Fibroblast of lung (primary cell): ENCODE data around the gene AKT1. TPM values are rescaled to one million over a fixed set of nuclear protein-coding genes. Genes with fewer than 3 reads are reported as not detected.

Experiments used
- DNase-seq, 2 donors: peaks; one replicate each; pipeline versions ENCODE4 v3.0.0 to v3.0.0-alpha.2; 2010; ENCODE audit warnings: low read depth in 2 of 2
- H2AFZ ChIP-seq: 2 replicates; pipeline ENCODE4 v1.5.1; 2012; ENCODE audit warnings: low read length, control low read depth, inconsistent platforms
- H3K27ac ChIP-seq: 2 replicates; pipeline ENCODE4 v1.5.1; 2011; ENCODE audit warnings: low read length, control low read depth; ENCODE audit not compliant: insufficient read depth
- H3K27me3 ChIP-seq: 2 replicates; pipeline ENCODE4 v1.5.1; 2011; ENCODE audit warnings: mild to moderate bottlenecking, low read length; ENCODE audit not compliant: control insufficient read depth, insufficient read depth
- H3K36me3 ChIP-seq: 2 replicates; pipeline ENCODE4 v1.5.1; 2011; ENCODE audit warnings: low read length; ENCODE audit not compliant: control insufficient read depth, insufficient read depth
- H3K4me1 ChIP-seq: 2 replicates; pipeline ENCODE4 v1.5.1; 2011; ENCODE audit warnings: low read length; ENCODE audit not compliant: control insufficient read depth, insufficient read depth; ENCODE audit errors: extremely low read depth
- H3K4me2 ChIP-seq: 2 replicates; pipeline ENCODE4 v1.5.1; 2011; ENCODE audit warnings: low read length, control low read depth; ENCODE audit not compliant: insufficient read depth; ENCODE audit errors: extremely low read depth
- H3K4me3 ChIP-seq, 4 experiments: fragments of 200-600 bp in 1 of 4; sonication (generic) in 1 of 4; replicated peaks in 1 of 4; 2 replicates each; pipeline ENCODE4 v1.5.1; 2011 to 2016; ENCODE audit warnings: low read length in 4 of 4, low read depth in 3 of 4, mild to moderate bottlenecking in 3 of 4, control low read depth in 2 of 4, inconsistent platforms in 1 of 4, mixed read lengths in 1 of 4; ENCODE audit not compliant: insufficient read depth in 1 of 4; ENCODE audit errors: control extremely low read depth in 1 of 4
- H3K79me2 ChIP-seq: 2 replicates; pipeline ENCODE4 v1.5.1; 2012; ENCODE audit warnings: mild to moderate bottlenecking, low read length, inconsistent platforms; ENCODE audit not compliant: control insufficient read depth, insufficient read depth
- H3K9ac ChIP-seq: 2 replicates; pipeline ENCODE4 v1.5.1; 2011; ENCODE audit warnings: mild to moderate bottlenecking, low read length, control low read depth; ENCODE audit not compliant: insufficient read depth
- H3K9me3 ChIP-seq: 2 replicates; pipeline ENCODE4 v1.5.1; 2012; ENCODE audit warnings: low read depth, low read length; ENCODE audit not compliant: control insufficient read depth, insufficient read depth
- H4K20me1 ChIP-seq: 2 replicates; pipeline ENCODE4 v1.5.1; 2011; ENCODE audit warnings: low read length; ENCODE audit not compliant: control insufficient read depth, insufficient read depth; ENCODE audit errors: extremely low read depth
- EZH2 ChIP-seq: IDR thresholded peaks from 2 replicates; pipeline ENCODE4 v1.5.1; 2012; ENCODE audit warnings: low read length, control low read depth, mild to moderate bottlenecking; ENCODE audit errors: missing control alignments
- polyA plus RNA-seq, 2 donors: library from polyadenylated mRNA; depleted of rRNA in 1 of 2; stranded (reverse) in 1 of 2; unstranded in 1 of 2; fragments of >200 nt; gene quantifications; 2 replicates each; pipeline ENCODE4 v1.2.1, GENCODE V29; 2011 to 2012; ENCODE audit warnings: missing spikeins in 1 of 2
- total RNA-seq: library from RNA; depleted of rRNA; stranded (reverse); fragments of >200 nt; gene quantifications from 2 replicates; pipeline ENCODE4 v1.2.1, GENCODE V29; 2014
- TF ChIP-seq, protein P1 (sequence below), 2 donors: IDR thresholded peaks in 1 of 2; conservative IDR thresholded peaks in 1 of 2; 1 replicate in 1 of 2; 2 replicates in 1 of 2; pipeline ENCODE4 v1.5.1; 2011 to 2012; ENCODE audit warnings: low read length in 2 of 2, control low read depth in 1 of 2, inconsistent platforms in 1 of 2, low read depth in 1 of 2, mild to moderate bottlenecking in 1 of 2

Gene AKT1
- total and polyA plus RNA-seq, 2 donors (not counting 1 experiment from before 2014, with no cell fraction given) = 83.2 to 127 TPM

DNA sequence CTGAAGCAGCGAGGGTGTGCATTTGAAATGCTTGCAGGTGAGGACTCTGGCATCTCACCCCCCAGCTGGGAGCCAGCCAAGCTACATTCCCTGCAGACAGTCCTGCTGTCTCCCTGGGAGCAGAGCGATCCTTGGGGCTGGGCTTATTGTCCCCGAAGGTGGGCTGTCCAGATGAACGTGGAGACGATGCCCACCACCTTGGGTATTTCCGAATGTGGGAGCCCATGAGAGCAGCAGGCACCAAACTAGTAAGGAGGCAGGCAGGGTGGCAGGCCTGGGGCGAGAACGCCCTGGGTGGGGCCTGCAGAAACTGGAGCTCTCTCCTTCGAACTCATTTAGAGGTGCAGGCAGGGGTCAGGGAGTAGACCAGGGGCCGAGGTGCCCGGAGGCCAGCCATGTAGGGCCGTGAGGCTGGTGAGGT, 23.8 kb upstream of the AKT1 start:
- H3K79me2 ChIP-seq = peaks cover 3% of the 10 kb centered on the region
- H2AFZ ChIP-seq = no peak overlapping the region
- no peaks in the 10 kb centered on the region for H3K27me3 ChIP-seq
- H3K9me3 ChIP-seq = no peaks in the 10 kb centered on the region
- no peaks in the 10 kb centered on the region for H3K36me3 ChIP-seq
- H3K27ac ChIP-seq = no peak overlapping the region
- no peak overlapping the region for H3K4me3 ChIP-seq
- H4K20me1 ChIP-seq = no peaks in the 10 kb centered on the region
- TF ChIP-seq, protein P1, sequence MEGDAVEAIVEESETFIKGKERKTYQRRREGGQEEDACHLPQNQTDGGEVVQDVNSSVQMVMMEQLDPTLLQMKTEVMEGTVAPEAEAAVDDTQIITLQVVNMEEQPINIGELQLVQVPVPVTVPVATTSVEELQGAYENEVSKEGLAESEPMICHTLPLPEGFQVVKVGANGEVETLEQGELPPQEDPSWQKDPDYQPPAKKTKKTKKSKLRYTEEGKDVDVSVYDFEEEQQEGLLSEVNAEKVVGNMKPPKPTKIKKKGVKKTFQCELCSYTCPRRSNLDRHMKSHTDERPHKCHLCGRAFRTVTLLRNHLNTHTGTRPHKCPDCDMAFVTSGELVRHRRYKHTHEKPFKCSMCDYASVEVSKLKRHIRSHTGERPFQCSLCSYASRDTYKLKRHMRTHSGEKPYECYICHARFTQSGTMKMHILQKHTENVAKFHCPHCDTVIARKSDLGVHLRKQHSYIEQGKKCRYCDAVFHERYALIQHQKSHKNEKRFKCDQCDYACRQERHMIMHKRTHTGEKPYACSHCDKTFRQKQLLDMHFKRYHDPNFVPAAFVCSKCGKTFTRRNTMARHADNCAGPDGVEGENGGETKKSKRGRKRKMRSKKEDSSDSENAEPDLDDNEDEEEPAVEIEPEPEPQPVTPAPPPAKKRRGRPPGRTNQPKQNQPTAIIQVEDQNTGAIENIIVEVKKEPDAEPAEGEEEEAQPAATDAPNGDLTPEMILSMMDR (conservative IDR thresholded peaks at IDR 0.05 in 1 of 2, IDR thresholded peaks at IDR 0.05 in 1 of 2; ENCODE audit: low read depth in 1 of 2, low read length in 2 of 2) = no peak
- no peak for TF ChIP-seq EZH2
- H3K4me2 ChIP-seq = no peak overlapping the region
- DNase-seq = no peak
- no peak overlapping the region for H3K9ac ChIP-seq
- H3K4me1 ChIP-seq = peaks cover 4% of the 10 kb centered on the region

DNA sequence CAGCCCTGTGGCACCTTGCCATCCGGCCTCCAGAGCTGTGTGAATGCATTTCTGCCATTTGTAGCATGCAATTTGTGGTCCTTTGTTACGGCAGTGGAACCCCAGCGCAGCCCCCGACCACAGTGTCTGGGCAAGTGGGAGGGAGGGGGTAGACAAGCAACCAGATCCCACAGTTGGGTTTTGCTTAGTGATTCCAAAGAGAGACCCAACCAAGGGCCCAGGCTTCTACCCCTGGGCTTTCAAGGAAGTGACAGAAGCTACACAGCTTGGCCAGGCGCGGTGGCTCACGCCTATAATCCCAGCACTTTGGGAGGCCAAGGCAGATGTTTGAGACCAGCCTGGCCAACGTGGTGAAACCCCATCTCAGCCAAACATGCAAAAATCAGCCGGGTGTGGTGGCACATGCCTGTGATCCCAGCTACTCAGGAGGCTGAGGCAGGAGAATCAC, 23.2 kb upstream of the AKT1 start:
- Histone ChIP-seq H2AFZ (no peak overlapping the region), H3K4me2 (no peak overlapping the region), H3K9ac (no peak overlapping the region), H3K27ac (no peak overlapping the region), H4K20me1 (no peaks in the 10 kb centered on the region), H3K79me2 (peaks cover 5% of the 10 kb centered on the region), H3K4me3 (no peak overlapping the region), H3K4me1 (peaks cover 4% of the 10 kb centered on the region), H3K9me3 (no peaks in the 10 kb centered on the region), H3K27me3 (no peaks in the 10 kb centered on the region), H3K36me3 (no peaks in the 10 kb centered on the region)
- no peak for DNase-seq
- TF ChIP-seq, protein P1 (conservative IDR thresholded peaks at IDR 0.05 in 1 of 2, IDR thresholded peaks at IDR 0.05 in 1 of 2; ENCODE audit: low read depth in 1 of 2, low read length in 2 of 2) = no peak
- no peak for TF ChIP-seq EZH2

DNA sequence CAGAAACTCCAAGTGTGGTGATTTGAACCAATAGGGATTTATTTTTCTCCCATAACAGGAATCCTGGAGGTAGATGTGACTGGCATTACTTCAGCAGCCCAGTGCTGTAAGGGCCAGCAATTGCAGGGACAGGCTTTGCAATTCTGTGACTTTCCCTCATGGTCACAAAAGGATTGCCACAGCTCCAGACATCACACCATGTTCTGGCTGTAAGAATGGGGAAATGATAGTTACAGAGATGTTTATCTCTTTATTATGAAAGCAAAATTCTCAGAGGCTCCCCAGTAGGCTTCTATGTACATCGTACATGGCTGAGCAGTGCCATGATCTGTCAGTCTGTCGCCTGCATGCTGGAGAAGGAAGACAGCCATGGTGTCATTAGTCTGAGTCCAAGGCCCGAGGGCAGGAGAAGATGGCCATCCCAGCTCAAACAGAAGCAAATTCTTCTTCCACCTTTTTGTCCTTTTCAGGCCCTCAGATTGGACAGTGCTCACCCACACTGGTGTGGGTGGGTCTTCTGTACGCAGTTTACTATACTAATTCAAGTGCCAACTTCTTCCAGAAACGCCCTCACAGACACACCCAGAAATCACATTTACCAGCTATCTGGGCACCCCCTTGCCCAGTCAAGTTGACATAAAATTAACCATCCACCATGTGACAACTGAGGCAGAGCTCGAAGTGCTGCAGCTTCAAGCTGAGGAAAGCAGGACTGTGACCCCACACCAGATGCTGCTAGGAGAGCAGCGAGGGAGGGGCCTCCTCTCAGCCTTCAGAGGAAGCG, 22.6 kb upstream of the AKT1 start:
- H3K4me2 ChIP-seq = no peak overlapping the region
- no peak overlapping the region for H3K4me3 ChIP-seq
- H3K79me2 ChIP-seq = peaks cover 5% of the 10 kb centered on the region
- no peak overlapping the region for H3K27ac ChIP-seq
- H4K20me1 ChIP-seq = no peaks in the 10 kb centered on the region
- TF ChIP-seq, protein P1 (conservative IDR thresholded peaks at IDR 0.05 in 1 of 2, IDR thresholded peaks at IDR 0.05 in 1 of 2; ENCODE audit: low read depth in 1 of 2, low read length in 2 of 2) = no peak
- no peaks in the 10 kb centered on the region for H3K27me3 ChIP-seq
- no peaks in the 10 kb centered on the region for H3K36me3 ChIP-seq
- H2AFZ ChIP-seq = no peak overlapping the region
- H3K9ac ChIP-seq = no peak overlapping the region
- peaks cover 4% of the 10 kb centered on the region for H3K4me1 ChIP-seq
- H3K9me3 ChIP-seq = no peaks in the 10 kb centered on the region
- no peak for DNase-seq
